Endothelial cell of hepatic sinusoid (primary cell): ENCODE results near the gene CACNA1B.
"Not testable (repeated sequence)": the region's sequence is repeated elsewhere in the genome, so short reads cannot be mapped to it uniquely, and the experiment has no call there.

Experiments used
- in situ Hi-C: cut with HindIII; loops from 2 replicates; pipeline ENCODE4 v1.10.0; 2017; ENCODE audit warnings: low sequenced_read_pairs

The CACNA1B gene

DNA sequence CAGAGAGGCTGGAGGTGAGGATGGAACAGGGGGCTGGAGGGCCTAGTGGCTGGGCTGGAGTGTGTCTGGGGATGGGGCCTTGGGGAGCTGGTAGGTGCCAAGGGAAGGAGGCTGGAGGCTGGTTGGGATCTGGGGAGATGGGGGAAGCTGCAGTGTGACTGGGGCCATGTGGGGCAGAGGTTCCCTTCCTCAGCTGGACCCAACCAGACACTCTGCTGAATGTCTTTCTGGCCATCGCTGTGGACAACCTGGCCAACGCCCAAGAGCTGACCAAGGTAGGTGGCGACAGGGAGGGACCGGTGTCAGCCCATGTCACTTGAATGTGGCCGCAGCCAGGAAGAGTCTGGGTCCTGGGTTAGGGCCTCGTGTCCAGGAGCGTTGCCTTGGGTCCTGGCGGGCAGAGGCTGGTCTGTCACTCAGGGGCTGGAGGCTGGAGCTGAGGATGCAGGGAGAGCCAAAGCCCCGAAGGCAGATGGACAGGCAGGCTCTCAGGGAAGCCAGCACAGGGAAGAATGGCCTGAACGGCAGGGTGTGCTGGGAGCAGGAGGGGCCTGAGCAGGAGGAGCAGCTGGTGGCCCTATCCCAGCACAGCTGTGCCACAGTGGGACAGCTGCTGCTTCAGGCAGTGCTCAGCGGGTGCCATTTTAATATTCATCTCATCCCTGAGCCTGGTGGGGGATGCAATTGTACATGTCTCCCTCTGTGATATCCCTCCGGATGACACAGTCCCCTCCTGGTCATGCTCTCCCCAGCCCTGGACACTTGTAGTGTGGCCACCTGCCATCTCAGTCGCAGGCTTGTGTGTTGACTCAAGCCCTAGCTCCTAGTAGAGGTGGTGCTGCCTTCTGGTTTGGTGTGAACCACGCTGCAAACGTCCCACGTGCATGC, 132.5 kb downstream of the CACNA1B start:
- in situ Hi-C loops = no loop called here

GRCh38 chr9:138010861-138011260, 133.3 kb downstream of the CACNA1B start:
- in situ Hi-C loops = no loop called here

DNA sequence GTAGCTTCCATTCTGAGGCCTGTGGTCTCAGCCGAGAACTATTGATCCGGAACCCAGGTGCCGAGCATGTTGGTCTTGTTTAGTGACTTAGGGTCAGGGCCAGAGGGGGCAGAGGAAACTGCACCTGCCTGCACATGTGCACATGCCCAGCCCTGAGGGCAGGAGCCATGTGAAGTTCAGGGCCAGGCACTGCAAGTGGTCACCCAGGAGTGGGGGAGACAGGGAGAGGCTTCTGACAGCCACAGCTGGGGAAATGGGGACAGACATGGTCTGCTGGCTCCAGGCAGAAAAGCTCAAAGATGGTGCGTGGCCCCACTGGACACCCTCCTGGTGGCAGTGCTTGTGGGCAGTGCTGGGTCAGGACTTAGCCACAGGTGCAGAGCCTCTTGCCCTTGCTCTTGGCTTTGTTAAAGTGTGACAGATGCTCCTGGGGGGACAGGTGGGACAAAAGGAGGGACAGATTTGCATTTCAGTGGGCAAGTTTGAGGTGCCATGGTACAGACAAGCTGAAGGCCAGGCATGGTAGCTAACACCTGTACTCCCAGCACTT, 134.4 kb downstream of the CACNA1B start:
- in situ Hi-C loops = no loop called here

- in situ Hi-C loops = no loop called here
These were observed 135.7 kb downstream of the CACNA1B start for GRCh38 chr9:138013273-138013672.

DNA sequence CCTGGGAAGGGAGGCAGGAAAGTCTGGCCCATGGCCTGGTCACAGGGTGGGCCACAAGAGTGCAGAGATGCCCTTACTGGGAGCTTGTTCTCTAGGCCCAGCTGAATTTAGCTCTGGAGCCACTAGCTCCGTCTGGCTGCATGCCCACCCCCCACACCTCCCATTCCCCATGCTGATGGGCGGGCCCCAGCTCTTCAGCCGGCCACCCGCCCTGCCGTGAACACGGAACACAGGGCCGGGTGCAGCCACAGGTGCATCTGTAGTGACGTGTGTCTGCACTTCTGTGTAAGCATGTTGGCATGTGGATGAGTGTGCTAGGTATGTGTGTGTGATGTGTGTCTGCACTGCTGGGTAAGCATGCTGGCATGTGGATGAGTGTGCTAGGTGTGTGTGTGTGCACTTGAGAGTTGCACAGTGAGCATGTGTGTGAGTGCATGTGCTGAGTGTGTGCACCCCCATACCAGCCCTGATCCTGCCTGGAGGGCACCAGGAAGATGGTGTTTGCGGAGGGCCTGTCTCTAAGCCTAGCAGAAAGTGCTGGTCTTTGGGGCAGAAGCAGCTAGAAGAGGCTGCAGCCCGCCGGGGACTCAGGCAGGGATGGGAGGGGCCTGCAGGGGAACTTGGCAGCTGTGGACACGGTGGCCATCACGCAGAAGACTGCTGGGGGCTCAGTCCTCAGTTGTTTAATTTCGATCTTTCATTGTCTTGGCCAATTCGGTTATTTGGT, 136.4 kb downstream of the CACNA1B start:
- in situ Hi-C loops = no loop called here

- in situ Hi-C loops = no loop called here
These were observed 137.0 kb downstream of the CACNA1B start for GRCh38 chr9:138014563-138014945.

GRCh38 chr9:138015021-138015829, 137.6 kb downstream of the CACNA1B start:
- in situ Hi-C loops = no loop called here

- in situ Hi-C loops = no loop called here
These were observed 139.0 kb downstream of the CACNA1B start for GRCh38 chr9:138016406-138017187.

DNA sequence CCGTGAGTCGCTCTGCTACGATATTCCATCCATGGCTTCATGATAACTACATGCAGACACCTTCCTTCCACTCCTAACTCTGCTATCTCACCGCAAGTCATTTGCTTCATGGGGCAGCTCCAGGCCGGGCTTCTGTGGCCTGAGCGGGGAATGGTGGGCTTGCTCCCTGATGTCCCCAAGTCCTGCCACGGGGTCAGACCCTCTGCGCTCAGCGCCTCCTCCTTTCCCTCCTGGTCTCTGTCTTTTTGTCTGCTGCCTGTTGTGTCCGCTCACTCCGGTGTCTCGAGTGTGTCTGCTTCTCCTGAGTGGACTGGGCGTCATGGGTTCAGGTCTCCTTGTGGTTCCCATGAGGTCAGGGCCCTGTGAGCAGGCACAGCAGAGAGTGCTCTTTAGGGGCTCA, 139.6 kb downstream of the CACNA1B start:
- in situ Hi-C loops = no loop called here

GRCh38 chr9:138019514-138019913, 141.9 kb downstream of the CACNA1B start:
- in situ Hi-C loops = not testable (repeated sequence)

DNA sequence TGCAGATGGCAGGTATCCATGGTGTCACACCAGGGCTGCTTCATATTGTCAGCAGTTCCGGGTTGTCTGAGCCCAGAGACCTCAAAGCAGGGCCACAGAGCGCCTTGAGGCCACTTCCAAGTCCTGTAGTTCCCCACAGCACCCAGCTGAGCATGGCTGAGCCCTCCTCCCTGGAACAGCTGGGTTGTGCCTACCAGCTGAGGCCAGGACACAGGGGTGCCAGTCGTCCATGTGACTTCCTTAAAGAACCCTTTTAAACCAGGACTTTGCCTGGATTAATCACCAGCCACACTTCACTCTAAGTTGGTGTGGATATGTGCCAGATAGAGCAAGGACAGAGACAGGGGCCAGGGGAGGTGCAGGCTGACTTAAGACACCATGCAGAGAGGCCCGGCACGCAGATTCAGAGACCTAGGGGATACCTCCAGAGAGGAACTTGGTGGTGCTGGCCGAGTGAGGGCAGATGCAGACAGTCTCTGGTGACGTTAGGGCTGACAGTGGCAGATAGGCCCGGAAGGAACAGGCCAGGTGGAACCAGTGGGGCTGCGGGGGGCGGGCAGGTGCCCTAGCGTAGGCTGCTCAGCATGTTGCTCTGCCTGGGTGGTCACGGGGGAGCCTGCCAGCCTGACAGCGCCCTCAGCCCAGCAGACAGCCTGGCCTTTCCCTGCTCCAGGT, 142.7 kb downstream of the CACNA1B start:
- in situ Hi-C loops = no loop called here

DNA sequence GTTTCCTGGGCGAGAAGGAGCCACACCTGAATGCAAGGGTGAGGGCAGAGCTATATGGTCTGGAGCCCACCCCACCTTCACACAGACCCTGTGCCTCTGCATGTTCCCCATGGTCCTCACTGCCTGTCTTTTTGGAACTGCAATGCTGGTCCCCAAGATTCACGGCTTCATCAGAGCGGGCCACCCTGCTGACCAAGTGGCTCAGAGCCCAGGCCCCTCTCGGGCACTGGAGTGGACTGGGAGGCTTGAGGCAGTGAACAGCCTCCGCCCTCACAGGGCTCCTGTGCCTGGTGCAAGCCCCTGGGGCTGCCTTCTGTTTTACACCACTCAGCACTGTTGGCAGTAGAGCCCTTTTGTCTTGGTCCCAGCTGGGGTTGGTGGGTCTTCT, 143.2 kb downstream of the CACNA1B start:
- in situ Hi-C loops = no loop called here

DNA sequence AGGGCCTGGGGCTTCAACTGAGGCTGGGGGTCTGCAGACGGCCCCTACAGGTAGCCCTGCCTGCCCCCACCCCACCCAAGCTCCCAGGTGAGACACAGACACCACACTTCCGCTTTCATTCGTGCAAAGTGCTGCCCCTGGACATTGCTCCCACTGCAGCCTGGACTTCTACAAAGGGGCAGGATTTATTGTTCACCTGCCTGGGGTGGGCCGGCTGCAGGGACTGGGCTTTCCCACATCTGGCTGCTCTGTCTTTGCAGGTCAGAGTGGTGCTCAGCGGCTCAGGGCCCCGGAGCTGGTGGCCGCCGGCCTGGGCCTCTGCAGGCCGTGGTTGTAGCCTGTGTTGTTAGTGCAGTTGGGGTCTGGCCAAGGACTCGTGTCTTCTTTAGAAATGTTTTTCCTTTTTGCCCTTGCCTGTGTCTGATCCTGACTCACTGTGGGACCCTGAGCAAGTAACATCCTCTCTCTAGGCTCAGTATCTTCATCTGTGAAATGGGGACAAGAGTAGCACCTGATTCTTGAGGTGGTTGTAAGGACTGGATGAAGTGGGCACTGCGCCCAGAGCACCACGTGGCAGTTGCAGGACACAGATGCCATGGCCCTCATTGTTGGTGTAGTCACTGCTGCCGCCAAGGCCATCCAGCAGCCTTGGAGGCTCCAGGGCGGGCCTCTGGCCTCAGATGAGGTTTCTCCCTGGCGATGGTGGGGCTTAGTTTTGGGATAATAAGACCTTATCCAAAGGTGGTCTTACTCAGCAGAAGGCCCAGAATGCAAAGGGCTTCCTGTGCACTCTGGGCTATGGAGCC, 143.9 kb downstream of the CACNA1B start:
- in situ Hi-C loops = no loop called here

- in situ Hi-C loops = no loop called here
These were observed 144.6 kb downstream of the CACNA1B start for GRCh38 chr9:138022121-138022741.

GRCh38 chr9:138022756-138023393, 145.3 kb downstream of the CACNA1B start:
- in situ Hi-C loops = no loop called here

DNA sequence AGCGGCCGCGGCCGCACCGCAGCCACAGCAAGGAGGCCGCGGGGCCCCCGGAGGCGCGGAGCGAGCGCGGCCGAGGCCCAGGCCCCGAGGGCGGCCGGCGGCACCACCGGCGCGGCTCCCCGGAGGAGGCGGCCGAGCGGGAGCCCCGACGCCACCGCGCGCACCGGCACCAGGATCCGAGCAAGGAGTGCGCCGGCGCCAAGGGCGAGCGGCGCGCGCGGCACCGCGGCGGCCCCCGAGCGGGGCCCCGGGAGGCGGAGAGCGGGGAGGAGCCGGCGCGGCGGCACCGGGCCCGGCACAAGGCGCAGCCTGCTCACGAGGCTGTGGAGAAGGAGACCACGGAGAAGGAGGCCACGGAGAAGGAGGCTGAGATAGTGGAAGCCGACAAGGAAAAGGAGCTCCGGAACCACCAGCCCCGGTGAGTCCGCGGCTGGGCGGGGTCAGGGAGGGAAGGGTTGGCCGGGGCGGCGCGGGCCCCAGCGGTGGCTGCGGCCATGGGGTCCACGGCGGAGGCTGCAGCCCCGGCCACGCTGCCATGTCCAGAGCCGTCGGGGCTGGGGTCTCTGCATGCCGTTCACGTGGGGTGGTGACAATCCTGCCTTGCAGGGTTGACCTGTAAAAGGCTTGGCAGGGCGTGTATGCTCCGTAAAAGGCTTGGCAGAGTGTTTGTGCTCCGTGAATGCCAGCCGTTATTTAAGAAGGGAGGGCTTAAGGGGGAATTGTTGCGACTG, 146.0 kb downstream of the CACNA1B start:
- in situ Hi-C loops = no loop called here

DNA sequence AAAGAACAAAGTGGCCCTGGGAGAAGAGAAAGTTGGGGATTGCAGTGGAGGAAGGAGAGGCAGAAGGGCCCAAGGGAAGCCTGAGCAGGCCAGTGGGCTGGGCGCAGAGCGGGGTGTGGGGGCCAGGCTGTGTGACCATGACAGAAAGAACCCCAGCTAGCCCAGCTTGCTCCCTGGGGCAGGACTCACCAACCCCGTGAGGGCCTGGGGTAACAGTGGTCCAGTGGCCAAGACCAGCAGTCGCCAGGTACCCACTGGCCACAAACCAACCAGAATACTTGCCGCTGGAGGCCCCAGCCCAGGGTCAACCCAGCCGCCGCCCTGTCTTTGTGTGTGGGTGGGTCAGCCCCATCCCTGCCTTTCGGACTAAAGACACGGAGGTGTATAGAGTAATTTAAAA, 146.5 kb downstream of the CACNA1B start:
- in situ Hi-C loops = no loop called here
